Epidermal melanocyte (primary cell): ENCODE results near the gene CREB5.
"Not testable (repeated sequence)": the region's sequence is repeated elsewhere in the genome, so short reads cannot be mapped to it uniquely, and the experiment has no call there.

Experiments
- DNase-seq: peaks from one replicate; pipeline ENCODE4 v3.0.0; 2011; ENCODE audit warnings: low spot score; ENCODE audit not compliant: insufficient read length

CREB5 gene, protein sequence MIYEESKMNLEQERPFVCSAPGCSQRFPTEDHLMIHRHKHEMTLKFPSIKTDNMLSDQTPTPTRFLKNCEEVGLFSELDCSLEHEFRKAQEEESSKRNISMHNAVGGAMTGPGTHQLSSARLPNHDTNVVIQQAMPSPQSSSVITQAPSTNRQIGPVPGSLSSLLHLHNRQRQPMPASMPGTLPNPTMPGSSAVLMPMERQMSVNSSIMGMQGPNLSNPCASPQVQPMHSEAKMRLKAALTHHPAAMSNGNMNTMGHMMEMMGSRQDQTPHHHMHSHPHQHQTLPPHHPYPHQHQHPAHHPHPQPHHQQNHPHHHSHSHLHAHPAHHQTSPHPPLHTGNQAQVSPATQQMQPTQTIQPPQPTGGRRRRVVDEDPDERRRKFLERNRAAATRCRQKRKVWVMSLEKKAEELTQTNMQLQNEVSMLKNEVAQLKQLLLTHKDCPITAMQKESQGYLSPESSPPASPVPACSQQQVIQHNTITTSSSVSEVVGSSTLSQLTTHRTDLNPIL

DNA sequence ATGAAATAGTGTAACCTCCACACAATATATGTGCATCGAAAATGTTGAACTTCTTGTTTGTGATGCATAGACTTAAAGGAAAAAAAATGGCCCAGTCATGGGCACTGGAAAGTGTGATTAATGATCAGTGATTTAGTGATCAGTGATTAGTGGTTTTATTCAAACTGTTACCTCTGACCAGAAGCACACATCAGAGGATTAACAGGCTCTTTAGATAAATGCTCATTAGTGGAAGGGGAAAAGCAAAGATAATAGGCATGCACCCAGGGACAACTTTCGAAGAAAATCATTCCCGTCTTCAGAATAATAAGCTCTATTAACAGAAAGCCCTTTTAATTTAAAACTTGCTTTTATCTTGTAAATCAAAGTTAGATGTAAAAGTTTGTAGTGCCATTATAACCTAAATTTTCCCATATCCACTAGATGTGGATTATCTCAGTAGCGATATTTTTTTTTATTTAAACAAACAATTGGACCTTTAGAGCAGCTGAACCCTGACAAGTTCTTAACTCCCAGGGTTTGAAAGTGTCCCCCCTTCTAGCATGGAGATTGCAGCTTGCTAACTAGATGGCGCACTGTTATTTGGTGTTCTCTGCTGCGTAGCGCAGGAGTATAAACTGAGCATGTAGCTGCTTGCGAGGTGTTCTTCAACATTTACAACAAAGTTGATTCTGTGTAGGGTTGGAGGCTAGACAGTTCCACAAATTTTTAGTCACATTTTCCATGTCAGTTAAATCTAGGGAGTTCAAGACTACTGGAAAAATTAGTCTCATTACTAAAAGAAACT lies at the start of gene CREB5:
Gene CREB5 (plus strand): TSS at position 643 of the 787 bp plus-strand sequence. CDS start 397 bp downstream, outside the sequence.
- no peak for DNase-seq

DNA sequence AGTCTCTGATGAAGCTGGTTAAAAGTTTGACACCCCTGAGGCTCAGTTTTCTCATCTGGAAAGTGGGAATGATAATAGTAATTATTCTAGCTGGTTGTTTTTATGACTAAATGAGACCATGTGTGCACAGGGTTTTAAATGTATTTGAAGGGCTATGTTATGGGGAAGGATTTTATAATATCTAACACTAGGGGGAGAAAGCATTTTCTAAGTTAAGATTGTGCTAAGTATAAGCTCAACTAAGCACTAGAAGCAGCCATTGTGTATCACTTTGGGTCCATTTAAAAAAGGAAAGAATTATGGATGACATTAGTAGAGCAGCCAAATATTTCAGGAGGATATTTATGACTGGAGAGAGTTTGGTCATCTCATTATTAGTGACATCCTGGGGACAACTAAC lies 49.5 kb upstream of the CREB5 start:
- no peak for DNase-seq

DNA sequence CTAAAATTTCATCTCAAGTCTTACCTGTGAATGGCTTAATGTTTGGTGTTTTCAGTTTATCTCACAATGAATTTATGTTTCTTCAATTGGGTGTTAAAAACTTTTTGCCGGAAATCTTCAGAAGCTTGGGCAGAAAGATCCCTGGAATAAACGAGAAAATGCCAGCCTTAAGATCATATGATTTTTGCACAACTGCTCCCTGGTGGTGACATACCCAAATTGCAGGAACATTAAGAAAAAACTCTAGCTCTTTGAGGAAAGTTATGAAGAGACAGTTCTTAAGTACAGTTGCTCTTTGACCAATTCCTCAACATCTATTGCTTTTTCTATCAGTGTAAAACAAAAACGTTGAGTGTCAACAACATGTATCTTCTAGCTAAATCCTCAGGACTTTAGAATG lies 48.2 kb upstream of the CREB5 start:
- DNase-seq = no peak

DNA sequence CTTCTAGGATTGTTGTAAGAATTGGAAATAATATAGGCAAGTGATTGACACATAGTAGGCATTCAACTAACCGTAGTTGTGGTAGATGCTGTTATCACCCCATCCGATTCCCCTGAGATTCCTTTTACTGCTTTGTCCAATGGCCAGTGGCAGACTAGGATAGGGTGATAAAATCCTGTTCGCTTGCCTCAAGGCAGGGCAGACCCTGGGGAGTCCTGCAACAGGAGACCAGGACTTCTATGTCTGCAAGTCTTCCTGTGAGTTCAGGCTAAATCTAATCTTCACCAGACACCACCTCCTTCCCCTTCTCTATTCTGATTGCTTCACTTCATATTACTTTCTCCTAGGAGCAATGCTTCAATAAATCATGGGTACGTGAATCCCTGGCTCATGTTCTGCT lies 42.8 kb upstream of the CREB5 start:
- DNase-seq = no peak

DNA sequence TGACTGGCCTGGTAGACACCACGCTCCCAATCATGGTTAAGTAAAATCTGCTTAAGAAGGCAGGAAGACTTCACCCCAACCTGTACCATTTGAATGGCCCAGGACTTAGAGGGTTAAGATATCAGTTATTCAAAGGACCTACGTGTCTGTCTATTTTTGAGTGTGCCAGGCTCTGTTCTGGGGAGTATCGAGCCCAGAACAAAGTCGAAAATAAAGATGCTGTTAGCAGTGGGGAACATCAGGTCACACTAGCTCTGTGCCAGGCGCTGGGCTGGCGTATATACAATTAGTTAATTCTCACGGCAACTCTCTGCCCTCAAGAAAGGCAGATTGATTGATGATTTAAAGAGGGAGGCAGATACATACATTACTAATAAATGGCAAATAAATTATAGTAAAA lies 40.5 kb upstream of the CREB5 start:
- DNase-seq = no peak

DNA sequence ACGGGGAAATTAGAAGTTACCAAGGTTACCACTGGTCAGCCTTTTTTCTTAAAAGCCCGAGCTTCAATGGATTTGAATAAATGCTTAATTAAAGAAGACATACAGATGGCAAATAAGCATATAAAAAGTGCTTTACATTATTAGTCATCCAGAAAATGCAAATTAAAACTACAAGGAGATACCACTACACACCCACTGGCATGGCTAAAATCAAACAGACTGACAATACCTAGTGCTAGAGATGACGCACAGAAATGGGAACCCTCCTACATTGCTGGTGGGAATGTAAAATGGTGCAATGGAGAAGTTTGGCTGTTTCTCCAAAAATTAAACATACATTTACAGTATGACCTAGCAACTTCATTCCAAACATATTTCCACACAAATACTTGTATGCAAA lies 38.3 kb upstream of the CREB5 start:
- DNase-seq = no peak

DNA sequence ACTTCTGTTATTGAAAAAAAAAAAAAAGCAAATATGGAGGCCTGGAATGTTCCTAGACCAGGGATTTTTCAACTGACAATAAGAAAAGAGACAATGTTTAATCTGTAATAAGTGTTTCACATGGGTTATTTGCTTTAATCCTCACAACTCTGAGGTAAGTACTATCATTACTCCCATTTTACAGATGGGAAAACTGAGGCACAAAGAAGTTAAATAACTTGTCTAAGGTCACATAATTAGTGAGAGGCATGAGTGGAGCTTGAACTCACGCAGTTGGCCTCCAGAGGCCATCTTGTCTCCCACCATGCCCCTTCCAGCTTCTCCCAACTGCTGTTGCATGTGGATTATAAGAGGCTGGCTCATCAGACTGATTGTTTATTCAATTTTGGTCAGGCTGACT lies 36.6 kb upstream of the CREB5 start:
- no peak for DNase-seq

DNA sequence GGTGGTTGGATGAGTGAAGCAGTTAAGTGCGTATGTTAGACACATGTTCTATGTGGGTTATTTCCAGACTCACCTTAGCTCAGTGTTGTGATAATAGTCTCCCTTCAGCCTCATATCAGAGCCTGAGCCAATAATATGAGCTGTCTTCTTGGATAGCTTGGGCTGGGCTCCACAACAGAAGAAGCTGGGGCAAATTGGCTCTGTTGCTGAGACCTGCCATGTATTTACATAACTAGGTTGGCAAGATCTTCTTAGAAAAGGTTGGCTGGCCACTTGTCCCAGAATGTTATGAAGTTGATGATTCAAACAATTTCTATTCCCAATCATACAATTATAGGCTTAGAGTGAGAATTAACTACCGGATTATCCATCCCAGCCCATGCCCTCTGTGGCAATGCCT lies 35.7 kb upstream of the CREB5 start:
- no peak for DNase-seq

DNA sequence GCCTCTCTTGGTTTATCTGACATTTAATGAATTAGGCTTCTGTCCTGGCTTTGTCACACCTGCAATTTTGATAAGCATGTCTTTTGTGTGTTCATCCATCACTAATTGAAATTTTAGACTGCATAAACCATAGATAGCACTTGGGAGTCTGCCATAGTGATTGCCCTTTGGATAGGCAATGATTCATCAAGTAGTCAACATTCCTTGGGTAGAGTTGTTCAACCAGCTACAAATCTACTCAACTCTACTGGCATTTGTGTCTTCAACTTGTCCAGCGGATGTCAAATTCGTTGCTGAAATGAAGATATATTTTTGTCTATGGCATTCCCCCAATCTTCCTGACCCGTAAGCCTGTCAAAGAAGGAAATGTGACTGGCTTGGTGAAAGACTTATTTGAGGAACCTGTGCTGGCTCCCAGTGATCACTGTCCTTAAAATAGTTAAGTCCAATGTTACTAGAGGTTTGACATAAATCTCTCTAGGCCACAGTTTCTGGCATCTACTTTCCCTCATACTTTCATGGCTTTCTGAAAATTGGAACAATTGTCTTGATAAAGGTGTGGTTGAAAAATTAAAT lies 33.7 kb upstream of the CREB5 start:
- DNase-seq = no peak

DNA sequence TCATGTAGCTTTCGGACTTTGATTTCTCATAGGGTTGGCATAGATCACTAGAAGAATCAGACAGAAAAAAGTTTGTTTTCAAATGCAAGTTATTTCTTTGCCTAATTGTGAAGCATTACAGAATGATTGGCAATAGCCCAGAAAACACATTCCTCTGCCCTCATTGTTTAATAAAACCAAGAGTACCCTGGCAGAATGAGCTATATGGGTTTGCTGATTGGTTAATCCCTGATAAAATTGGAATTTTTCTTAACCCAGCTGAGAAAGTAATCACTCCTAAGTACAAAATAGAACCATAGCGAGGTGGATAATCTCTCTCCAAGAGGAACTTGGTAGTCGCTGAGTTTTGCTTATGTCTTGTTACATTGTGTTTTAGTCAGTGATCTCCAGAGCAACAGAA lies 30.9 kb upstream of the CREB5 start:
- no peak for DNase-seq

DNA sequence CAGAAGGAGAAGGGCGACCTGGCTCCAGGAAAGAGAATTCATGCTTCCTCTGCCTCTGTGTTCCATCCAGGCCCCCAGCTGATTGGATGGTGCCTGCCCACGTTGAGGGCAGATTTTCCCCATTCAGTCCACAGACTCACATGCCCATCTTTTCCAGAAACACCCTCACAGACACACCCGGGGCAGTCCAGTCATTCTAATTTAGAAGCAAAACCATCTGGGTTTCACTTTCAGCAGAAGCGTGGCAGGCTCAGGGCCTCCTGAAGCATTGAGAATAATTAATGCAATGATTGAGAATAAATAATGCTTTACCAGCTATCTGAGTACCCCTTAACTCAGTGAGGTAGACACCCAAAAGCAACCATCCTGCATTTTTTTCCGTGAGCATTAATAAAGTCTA lies 30.2 kb upstream of the CREB5 start:
- no peak for DNase-seq

DNA sequence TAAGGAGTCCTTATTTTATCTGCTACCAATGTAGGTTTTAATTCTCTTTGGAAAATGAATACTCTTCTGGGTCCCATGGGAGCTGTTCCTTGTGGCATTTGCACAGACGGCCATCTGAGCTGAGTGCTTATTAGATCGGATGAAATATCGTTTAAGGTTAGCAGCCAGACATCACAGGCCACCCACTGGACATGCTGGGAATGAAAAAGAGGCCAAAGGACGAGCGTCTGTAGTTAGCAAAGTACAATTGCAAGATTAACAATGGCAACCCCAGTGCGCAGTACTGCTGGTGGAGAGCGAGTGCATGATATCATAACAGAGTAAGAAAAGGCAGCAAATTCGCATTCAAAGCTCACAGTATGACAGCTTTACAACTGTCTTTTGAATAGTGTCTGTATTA lies 28.3 kb upstream of the CREB5 start:
- no peak for DNase-seq

DNA sequence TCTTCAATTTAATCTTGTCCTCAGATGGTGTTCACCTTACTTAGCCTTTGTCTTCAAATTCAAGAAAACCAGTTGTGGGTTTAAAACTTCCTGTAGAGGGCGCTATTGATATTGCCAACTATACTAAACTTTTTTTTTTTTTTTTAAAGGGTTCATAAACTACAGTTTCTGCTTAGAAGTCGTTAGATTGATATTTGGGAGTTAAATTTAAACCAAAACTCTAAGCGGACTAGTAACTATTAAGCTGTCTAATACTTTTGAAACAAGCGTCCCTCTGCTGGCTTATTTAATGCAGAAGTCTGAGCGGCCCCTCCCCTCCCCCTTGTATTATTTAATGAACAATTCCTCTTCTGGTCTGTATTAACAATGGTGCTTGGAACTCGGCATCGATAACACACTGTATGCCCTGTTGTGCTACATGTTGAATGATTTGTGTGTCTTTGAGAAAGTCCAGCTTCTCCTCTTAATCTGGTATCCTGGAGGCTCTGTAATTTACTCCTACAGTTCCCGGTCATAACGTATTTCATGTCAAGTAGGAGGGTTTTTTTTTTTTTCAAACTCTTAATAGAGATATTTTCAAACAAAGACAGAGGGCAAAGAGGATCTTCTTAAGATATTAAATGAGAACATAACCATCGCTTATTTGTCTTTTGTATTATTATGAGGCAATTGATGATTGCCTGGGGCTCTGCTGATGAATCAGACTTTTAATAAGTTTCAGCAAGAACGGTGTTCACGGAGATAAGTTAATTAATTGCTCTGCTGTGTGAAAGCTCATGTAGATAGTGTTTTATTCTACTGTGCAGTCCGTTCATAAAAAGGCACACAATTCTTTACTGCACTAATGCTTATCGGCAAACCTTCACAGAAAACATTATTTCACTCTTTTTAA lies 22.6 kb upstream of the CREB5 start:
- no peak for DNase-seq

DNA sequence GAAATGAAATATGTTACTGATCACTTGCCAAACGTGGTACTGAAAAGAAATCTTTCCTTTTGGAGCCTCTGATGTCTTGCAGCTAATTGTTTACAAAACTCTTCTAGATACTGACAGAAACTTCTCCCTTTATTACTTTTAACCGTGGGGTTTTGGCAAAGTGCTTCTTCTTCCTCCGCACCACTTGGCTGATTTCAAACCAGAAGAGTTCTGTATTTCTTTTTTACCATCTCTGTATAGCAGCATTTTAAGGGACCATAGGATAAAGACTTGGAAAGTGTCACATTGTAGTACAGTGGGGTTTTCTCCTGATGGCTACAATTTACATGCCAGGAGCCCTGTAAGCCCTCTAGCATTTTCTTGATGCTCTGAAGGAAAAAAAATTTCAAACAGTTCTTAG lies 21.9 kb upstream of the CREB5 start:
- no peak for DNase-seq

DNA sequence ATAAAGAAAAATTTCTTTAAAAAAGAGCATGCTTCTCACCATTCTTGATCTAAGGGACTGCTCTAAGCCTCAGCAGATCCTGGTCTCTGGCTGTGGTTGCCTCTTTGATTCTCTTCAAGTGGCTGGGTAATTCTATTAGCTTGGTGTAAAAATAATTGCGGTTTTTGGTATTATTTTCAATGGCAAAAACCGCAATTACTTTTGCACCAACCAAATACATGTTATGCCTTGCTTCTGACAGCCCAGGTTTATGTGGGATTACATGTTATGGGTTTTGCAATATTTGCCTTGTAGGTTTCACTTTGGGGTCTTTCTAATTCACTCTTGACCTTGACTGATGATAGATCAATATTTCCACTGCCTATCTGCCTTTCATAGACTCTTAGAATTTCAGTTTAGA lies 20.0 kb upstream of the CREB5 start:
- DNase-seq = no peak

DNA sequence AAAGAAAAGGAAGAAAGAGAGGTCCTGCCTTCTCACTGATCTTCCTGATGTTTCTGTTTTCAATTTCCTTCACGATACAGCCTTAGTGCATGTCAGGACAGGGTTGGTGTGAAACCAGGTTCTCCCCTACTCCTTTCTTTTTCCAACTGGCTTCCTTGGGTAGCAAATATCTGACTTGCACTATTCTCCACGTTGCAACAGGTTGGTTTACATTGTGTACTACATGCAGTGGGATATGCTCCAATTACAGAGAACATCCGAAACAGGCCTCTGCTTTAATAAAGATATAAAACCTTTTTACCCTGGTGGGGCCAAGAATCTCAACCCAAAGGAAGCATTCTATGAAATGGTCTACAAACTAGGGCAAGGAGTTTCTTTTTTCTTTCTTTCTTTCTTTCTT lies 16.9 kb upstream of the CREB5 start:
- DNase-seq = no peak

DNA sequence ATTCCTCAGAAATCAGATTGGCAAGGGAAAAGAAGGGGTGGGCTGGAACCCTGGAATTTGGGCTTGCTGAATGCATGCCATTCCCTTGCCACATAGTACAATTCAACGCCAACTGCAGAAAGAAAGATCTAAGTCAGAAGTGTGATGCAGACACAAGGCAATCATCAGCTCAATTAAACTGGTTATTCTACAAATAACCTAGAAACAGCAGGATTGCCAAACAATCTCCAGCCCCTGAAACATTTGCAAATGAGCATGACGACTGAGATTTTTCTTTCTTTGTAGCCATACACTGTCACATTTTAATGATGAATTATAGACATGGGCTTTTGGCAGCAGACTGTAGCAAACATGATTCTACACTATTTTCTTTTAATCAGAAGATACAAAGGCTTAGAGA lies 16.5 kb upstream of the CREB5 start:
- no peak for DNase-seq

DNA sequence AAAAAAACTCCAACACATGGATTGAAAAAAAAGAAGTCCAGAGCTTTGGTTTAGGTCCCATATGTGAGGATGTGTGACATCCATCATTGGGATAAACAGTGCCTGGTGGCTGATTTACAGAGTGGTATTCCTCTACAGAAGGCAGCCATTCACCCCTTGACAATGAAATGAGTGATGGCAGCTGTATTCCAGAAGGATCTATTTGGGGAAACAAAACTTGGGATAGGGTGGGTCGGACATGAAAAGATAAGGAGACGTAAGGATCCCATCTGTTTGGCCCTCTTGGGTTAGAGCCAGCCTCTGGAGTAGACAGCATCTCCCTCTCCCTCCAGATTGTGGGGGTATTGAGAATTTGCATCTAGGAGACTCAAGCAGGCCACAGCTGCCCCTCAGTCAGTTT lies 15.2 kb upstream of the CREB5 start:
- no peak for DNase-seq

DNA sequence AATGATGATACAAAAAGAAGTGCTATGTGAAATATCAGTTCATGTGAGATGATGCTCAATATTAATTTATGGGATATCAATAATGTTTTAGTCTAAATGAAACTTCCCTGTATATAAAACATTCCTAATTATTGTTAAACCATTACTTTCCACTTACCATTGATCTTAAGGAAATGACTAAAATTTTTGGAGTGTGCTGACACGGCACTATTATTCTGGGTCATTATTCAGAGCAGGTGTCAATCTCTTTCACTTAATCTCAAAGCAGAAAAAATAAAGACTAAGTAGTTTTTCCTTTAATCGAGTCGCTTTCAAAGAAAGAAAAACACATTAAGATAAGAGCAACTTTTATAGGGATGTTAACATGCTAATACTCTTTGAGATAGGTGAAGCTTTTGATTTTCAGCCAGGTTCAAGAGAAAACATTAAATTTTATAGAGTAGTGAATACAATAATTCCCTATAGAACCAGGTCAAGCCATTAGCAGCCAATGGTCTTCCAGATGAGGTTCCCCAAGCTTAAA lies 11.4 kb upstream of the CREB5 start:
- no peak for DNase-seq

DNA sequence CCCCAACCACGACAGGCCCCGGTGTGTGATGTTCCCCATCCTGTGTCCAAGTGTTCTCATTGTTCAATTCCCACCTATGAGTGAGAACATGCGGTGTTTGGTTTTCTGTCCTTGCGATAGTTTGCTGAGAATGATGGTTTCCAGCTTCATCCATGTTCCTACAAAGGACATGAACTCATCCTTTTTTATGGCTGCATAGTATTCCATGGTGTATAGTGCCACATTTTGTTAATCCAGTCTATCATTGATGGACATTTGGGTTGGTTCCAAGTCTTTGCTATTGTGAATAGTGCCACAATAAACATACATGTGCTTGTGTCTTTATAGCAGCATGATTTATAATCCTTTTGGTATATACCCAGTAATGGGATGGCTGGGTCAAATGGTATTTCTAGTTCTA lies 10.8 kb upstream of the CREB5 start:
- DNase-seq = not testable (repeated sequence)

DNA sequence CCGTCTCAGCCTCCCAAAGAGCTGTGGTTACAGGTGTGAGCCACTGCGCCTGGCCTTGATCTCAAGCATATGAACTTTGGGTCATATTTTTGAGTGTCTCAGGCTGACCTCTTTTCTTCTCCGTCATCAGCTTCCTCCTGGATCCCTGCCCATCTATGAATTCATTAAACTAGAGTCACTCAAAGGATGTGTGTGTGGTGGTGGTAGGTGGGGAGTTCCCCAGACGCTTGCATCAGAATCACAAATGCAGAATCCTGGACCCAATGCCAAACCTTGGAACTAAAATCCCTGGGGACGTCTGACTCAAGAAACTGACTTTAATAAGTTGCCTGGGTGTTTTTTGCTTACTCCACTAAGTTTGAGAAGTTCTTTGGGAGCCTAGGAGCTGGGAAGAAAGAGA lies 6.7 kb upstream of the CREB5 start:
- DNase-seq = no peak
